Hippocampal formation (tissue), 2 donors: Measurements from ENCODE around the gene RILPL1.

Experiments used
- DNase-seq, 2 donors: peaks; one replicate each; lab custom pipeline; 2025; lab: John Stamatoyannopoulos, UW

The RILPL1 gene

DNA sequence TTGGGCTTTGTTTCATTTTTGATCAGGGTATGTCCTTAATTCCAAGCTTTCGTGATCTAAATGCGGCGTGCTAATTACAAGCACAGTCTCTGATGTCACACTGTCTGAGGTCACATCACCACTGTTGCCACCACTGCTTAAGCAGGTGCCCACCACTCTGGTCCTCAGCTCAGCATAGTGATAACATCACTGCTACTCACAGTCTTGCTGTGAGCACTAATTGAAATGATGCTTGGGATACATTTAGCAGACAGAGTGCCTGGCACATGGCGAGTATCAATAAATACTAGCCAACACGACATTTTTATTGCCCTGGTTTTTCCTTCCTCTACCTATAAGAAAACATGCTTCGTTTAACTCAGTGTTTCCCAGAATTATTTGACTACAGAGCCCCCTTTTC lies 104.9 kb downstream of the RILPL1 start:
- DNase-seq, result no peak

- DNase-seq, result no peak
Measured at GRCh38 chr12:123427036-123427769, 106.3 kb downstream of the RILPL1 start.

GRCh38 chr12:123421314-123421713 lies 112.2 kb downstream of the RILPL1 start:
- no peak for DNase-seq
